Measurements from ENCODE around the gene SPEG.

The SPEG gene

GRCh38 chr2:219541611-219542180 lies 107.1 kb downstream of the SPEG start:
- DNase-seq (ENCODE audit: low spot score): peak; percentile 92
- in situ Hi-C loops (cut with MboI; ENCODE audit: low sequenced_read_pairs, unreplicated experiment): no loop called here
- TF ChIP-seq CTCF (IDR thresholded peaks at IDR 0.05; ENCODE audit: borderline replicate concordance, control extremely low read depth, extremely low read depth, insufficient read depth, missing control alignments): peak; percentile 94

- peak; percentile 26 for TF ChIP-seq CTCF (IDR thresholded peaks at IDR 0.05; ENCODE audit: borderline replicate concordance, control extremely low read depth, extremely low read depth, insufficient read depth, missing control alignments)
- in situ Hi-C loops (cut with MboI; ENCODE audit: low sequenced_read_pairs, unreplicated experiment): no loop called here
- DNase-seq (ENCODE audit: low spot score): no peak
These were observed 108.4 kb downstream of the SPEG start for GRCh38 chr2:219542931-219543595.

- peak; percentile 99 for DNase-seq (ENCODE audit: low spot score)
- in situ Hi-C loops (cut with MboI; ENCODE audit: low sequenced_read_pairs, unreplicated experiment): no loop called here
- TF ChIP-seq CTCF (IDR thresholded peaks at IDR 0.05; ENCODE audit: borderline replicate concordance, control extremely low read depth, extremely low read depth, insufficient read depth, missing control alignments): no peak
These were observed 109.1 kb downstream of the SPEG start, which contains the start of the genes CHPF and TMEM198 for GRCh38 chr2:219543596-219544358. Gene CHPF, minus strand, starts transcription at chr2:219543809. Its CDS starts 271 bp downstream, at chr2:219543538. Gene TMEM198, plus strand, starts transcription at chr2:219544028. Its CDS starts 700 bp downstream, at chr2:219544728.

GRCh38 chr2:219544567-219544966 lies 109.9 kb downstream of the SPEG start:
- no peak for TF ChIP-seq CTCF (IDR thresholded peaks at IDR 0.05; ENCODE audit: borderline replicate concordance, control extremely low read depth, extremely low read depth, insufficient read depth, missing control alignments)
- in situ Hi-C loops (cut with MboI; ENCODE audit: low sequenced_read_pairs, unreplicated experiment): no loop called here
- no peak for DNase-seq (ENCODE audit: low spot score)

GRCh38 chr2:219545295-219545942 lies 110.8 kb downstream of the SPEG start:
- TF ChIP-seq CTCF (IDR thresholded peaks at IDR 0.05; ENCODE audit: borderline replicate concordance, control extremely low read depth, extremely low read depth, insufficient read depth, missing control alignments): no peak

GRCh38 chr2:219545943-219546352 lies 111.3 kb downstream of the SPEG start:
- no peak for DNase-seq (ENCODE audit: low spot score)

More at GRCh38 chr2:219545295-219545942, 110.8 kb downstream of the SPEG start:
- in situ Hi-C loops (cut with MboI; ENCODE audit: low sequenced_read_pairs, unreplicated experiment): no loop called here
- no peak for DNase-seq (ENCODE audit: low spot score)

More at GRCh38 chr2:219545943-219546352, 111.3 kb downstream of the SPEG start:
- in situ Hi-C loops (cut with MboI; ENCODE audit: low sequenced_read_pairs, unreplicated experiment): no loop called here
- no peak for TF ChIP-seq CTCF (IDR thresholded peaks at IDR 0.05; ENCODE audit: borderline replicate concordance, control extremely low read depth, extremely low read depth, insufficient read depth, missing control alignments)
